ENCODE measurements around the gene RUNX1. TPM values are rescaled to one million over a fixed set of nuclear protein-coding genes. Genes with fewer than 3 reads are reported as not detected.
A peak's percentile ranks its signal among the peaks of the same experiment; 100 is the strongest.

Gene RUNX1
- polyA plus RNA-seq, 3 donors, result 6.2 to 49.7 (median 8.7) TPM

- no CpG with 5 or more reads among the region's 2 CpGs for WGBS (ENCODE audit: insufficient coverage)
- Mint-ChIP-seq H3K27me3 (ENCODE audit: low read depth in 3 of 3) (no peaks in the 10 kb centered on the region), H3K9me3 (no peaks in the 10 kb centered on the region), H3K36me3 (peaks cover 55 to 61% of the 10 kb centered on the region in 2 donors), H3K4me1 (peaks cover 53% of the 10 kb centered on the region), H3K27ac (peak overlapping the region in 6 of 7 donors; percentile 8 to 75 (median 50)), H3K4me3 (no peak overlapping the region)
- Histone ChIP-seq H3K4me1 (ENCODE audit: control insufficient read depth in 1 of 2, insufficient read depth in 2 of 2, low read length in 2 of 2) (peaks cover 29 to 36% of the 10 kb centered on the region in 2 donors), H3K4me2 (replicated peaks; ENCODE audit: extremely low read depth, low read length, poor library complexity, severe bottlenecking) (no peak overlapping the region), H3K79me2 (ENCODE audit: insufficient read depth, low read length) (peaks cover 86% of the 10 kb centered on the region), H4K20me1 (ENCODE audit: insufficient read depth, low read length) (peaks cover 76% of the 10 kb centered on the region), H3K27me3 (ENCODE audit: control insufficient read depth in 2 of 2, insufficient read depth in 2 of 2, low read length in 2 of 2) (no peaks in the 10 kb centered on the region), H3K9ac (ENCODE audit: insufficient read depth, low read length, poor library complexity, severe bottlenecking) (no peak overlapping the region), H3K36me3 (replicated peaks in 1 of 2; ENCODE audit: control insufficient read depth in 1 of 2, insufficient read depth in 2 of 2, low read length in 2 of 2) (peaks cover 15 to 46% of the 10 kb centered on the region in 2 donors), H3K9me3 (replicated peaks in 1 of 2; ENCODE audit: control insufficient read depth in 1 of 2, insufficient read depth in 1 of 2, low read length in 2 of 2) (no peaks in the 10 kb centered on the region), H2AFZ (ENCODE audit: insufficient read depth, low read depth, low read length, poor library complexity, severe bottlenecking) (no peak overlapping the region), H3K4me3 (replicated peaks in 1 of 3; ENCODE audit: low read depth in 2 of 3, low read length in 3 of 3) (no peak overlapping the region), H3K27ac (ENCODE audit: low read depth in 1 of 2, low read length in 2 of 2) (peak overlapping the region in 1 of 2 donors; percentile 62)
- TF ChIP-seq, protein P1, sequence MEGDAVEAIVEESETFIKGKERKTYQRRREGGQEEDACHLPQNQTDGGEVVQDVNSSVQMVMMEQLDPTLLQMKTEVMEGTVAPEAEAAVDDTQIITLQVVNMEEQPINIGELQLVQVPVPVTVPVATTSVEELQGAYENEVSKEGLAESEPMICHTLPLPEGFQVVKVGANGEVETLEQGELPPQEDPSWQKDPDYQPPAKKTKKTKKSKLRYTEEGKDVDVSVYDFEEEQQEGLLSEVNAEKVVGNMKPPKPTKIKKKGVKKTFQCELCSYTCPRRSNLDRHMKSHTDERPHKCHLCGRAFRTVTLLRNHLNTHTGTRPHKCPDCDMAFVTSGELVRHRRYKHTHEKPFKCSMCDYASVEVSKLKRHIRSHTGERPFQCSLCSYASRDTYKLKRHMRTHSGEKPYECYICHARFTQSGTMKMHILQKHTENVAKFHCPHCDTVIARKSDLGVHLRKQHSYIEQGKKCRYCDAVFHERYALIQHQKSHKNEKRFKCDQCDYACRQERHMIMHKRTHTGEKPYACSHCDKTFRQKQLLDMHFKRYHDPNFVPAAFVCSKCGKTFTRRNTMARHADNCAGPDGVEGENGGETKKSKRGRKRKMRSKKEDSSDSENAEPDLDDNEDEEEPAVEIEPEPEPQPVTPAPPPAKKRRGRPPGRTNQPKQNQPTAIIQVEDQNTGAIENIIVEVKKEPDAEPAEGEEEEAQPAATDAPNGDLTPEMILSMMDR (IDR thresholded peaks at IDR 0.05), result no peak
- intact Hi-C loops (cut with micrococcal nuclease), result loop anchor here in 1 of 2 donors (10.0 kb wide), 1 partner anchor 241 kb away; the partner anchor contains the start of gene RUNX1
- DNase-seq, result peak in 1 of 3 donors; percentile 52
These were observed 245.2 kb downstream of the RUNX1 start for GRCh38 chr21:34803782-34804370.

- peaks cover 75% of the 10 kb centered on the region for H4K20me1 ChIP-seq (ENCODE audit: insufficient read depth, low read length)
- H3K79me2 ChIP-seq (ENCODE audit: insufficient read depth, low read length), result peaks cover 84% of the 10 kb centered on the region
- H3K4me2 ChIP-seq (replicated peaks; ENCODE audit: extremely low read depth, low read length, poor library complexity, severe bottlenecking), result no peak overlapping the region
- H3K27ac Mint-ChIP-seq, result peak overlapping the region in 6 of 7 donors; percentile 26 to 83 (median 73)
- peaks cover 14 to 20% of the 10 kb centered on the region in 2 donors for H3K4me1 ChIP-seq (ENCODE audit: control insufficient read depth in 1 of 2, insufficient read depth in 2 of 2, low read length in 2 of 2)
- peak overlapping the region in 1 of 2 donors; percentile 47 for H3K27ac ChIP-seq (ENCODE audit: low read depth in 1 of 2, low read length in 2 of 2)
- no peaks in the 10 kb centered on the region for H3K9me3 ChIP-seq (replicated peaks in 1 of 2; ENCODE audit: control insufficient read depth in 1 of 2, insufficient read depth in 1 of 2, low read length in 2 of 2)
- peaks cover 67 to 70% of the 10 kb centered on the region in 2 donors for H3K36me3 Mint-ChIP-seq
- TF ChIP-seq, protein P1 (IDR thresholded peaks at IDR 0.05), result no peak
- H3K36me3 ChIP-seq (replicated peaks in 1 of 2; ENCODE audit: control insufficient read depth in 1 of 2, insufficient read depth in 2 of 2, low read length in 2 of 2), result peaks cover 31 to 62% of the 10 kb centered on the region in 2 donors
- H3K4me3 Mint-ChIP-seq, result no peak overlapping the region
- no peak overlapping the region for H3K4me3 ChIP-seq (replicated peaks in 1 of 3; ENCODE audit: low read depth in 2 of 3, low read length in 3 of 3)
- WGBS (ENCODE audit: insufficient coverage), result no CpG with 5 or more reads among the region's 1 CpG
- peaks cover 37% of the 10 kb centered on the region for H3K4me1 Mint-ChIP-seq
- no peak overlapping the region for H2AFZ ChIP-seq (ENCODE audit: insufficient read depth, low read depth, low read length, poor library complexity, severe bottlenecking)
- H3K9ac ChIP-seq (ENCODE audit: insufficient read depth, low read length, poor library complexity, severe bottlenecking), result no peak overlapping the region
- no peaks in the 10 kb centered on the region for H3K9me3 Mint-ChIP-seq
- H3K27me3 Mint-ChIP-seq (ENCODE audit: low read depth in 3 of 3), result no peaks in the 10 kb centered on the region
- intact Hi-C loops (cut with micrococcal nuclease), result loop anchor here in 1 of 2 donors (10.0 kb wide), 1 partner anchor 242 kb away; the partner anchor contains the start of gene RUNX1
- peak in 2 of 3 donors; percentile 24 to 46 for DNase-seq
- H3K27me3 ChIP-seq (ENCODE audit: control insufficient read depth in 2 of 2, insufficient read depth in 2 of 2, low read length in 2 of 2), result no peaks in the 10 kb centered on the region
These were observed 246.8 kb downstream of the RUNX1 start for GRCh38 chr21:34802180-34802899.
